H4 (cell line): ENCODE results near the gene CTBP1. TPM values are rescaled to one million over a fixed set of nuclear protein-coding genes. Genes with fewer than 3 reads are reported as not detected.
A peak's percentile ranks its signal among the peaks of the same experiment; 100 is the strongest.

Experiments used
- DNase-seq: peaks from one replicate; pipeline ENCODE4 v3.0.0-alpha.2; 2015; ENCODE audit warnings: low spot score
- total RNA-seq: library from RNA; depleted of rRNA; stranded (reverse); fragments of >200 nt; shearing (Covaris generic); gene quantifications from 2 replicates; pipeline ENCODE4 v1.2.3, GENCODE V29; 2014

CTBP1 gene
- total RNA-seq, 1 experiment from 2014 or later, result 106 TPM

- no peak for DNase-seq
These were observed 73.2 kb downstream of the CTBP1 start for GRCh38 chr4:1175635-1176229.

DNA sequence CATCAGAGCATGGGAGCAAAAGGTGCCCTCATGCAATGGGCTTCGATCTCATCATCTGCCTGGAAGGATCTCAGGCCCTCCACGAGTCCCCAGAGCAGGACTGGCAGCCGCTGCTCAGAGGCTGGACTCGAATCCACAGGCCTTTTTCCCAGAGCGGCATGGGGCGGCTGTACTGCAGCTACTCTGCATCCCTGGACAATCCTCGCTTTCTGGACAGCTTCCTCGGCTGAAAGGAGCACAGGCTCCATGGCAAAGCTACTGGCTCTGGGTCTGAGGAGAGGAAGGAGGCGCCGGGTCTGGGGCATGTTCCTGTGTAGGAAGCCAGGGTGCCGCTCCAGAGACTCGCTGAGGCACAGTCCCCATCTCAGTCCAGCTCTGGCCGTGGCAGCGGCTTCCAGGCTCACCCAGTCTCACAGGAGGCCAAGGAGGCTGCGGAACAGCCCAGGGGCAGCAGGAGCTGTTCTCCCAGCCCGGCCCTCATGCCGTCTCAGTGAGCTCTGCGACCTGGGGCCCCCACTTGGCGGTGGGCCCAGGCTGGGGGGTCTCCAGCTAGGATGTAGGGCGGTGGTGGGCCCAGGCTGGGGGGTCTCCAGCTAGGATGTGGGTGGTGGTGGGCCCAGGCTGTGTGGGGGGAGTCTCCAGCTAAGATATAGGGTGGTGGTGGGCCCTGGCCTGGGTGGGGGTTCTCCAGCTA lies 73.8 kb downstream of the CTBP1 start:
- DNase-seq, result no peak

GRCh38 chr4:1172971-1173757 lies 75.8 kb downstream of the CTBP1 start:
- peak; percentile 86 for DNase-seq

GRCh38 chr4:1172228-1172851 lies 76.6 kb downstream of the CTBP1 start, which contains the start of gene SPON2:
TSS of gene SPON2 (minus strand) at chr4:1172583.
- no peak for DNase-seq

DNA sequence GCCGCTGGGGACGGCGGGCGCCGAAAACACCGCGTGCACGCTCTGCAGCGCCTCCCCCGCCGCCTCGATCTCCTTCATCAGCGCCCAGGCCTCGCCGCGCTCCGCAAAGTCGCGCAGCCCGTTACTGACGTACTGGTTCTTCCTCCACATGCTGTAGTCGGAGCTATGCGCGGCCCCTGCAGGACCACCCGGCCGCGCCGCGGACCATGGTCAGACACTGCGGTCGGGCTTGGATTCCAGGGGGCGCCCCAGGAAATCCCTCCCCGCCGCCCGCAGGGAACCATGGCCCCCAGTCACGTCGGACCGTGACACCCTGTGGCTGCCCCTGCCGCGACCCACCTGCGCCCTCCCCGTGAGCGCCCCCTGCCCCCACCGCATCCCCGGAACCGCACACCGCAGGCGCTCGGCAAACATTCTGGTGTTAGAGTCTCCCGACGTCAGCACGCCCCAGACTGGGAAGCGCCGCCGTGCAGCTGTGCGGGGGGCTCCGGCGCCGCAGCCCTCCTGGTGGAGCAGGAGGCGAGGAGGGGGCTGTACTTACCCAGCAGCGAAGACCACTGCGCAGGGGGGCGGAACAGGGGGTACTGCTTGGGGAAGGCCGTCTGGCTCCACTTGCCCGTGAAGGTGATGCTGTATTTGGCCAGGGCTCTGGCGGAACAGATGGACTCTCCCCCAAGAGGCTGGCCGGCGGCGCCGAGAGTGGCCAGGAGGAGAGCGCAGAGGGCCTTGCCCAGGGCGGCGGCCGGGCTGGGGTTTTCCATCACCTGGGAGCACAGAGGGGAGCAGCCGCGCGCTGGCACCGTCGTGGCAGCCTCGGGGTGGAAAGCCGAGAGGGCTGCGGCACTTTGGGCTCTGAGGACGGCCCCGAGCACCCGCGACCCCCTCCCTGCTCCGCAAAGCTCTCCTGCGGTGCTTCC lies 77.4 kb downstream of the CTBP1 start:
- no peak for DNase-seq

GRCh38 chr4:1170976-1171310 lies 78.0 kb downstream of the CTBP1 start:
- DNase-seq, result no peak

DNA sequence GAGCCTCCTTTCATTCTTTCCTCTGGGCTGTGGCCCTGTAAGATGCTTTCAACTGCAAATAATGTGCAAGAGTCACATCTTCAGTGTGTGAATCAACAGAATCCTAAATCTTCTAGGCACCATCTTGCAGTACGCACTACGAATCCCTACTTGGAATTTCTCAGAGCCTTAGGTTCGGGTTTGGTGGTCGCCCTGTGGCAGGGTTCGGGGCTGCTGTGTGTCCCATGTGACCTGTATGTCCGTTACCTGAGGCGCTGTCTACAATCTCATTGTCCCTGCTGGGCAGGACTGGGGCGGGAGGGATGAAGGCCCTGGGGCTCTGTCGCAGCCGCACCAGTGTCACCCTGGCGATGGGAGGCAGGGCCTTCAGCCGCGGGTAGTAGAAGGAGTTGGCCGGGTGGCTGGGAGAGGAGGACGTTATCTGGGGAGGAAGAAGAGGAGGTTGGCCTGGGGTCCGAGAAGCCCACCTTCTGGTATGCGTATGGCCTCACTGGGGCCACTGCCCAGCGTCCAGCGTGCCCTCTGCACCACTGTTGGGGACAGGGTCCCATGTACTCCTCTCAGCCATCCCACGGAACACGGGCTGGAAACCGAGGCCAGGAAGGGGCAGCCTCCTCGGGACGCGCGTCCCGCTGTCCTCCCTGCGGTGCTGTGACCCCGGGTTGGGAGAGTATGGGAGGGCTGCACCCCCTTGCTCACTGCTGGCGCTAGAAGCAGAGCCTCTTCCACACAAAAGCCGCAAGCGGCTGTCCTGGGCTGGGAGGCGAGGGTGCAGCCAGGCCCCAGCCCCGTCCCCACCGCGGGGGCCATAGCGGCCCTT lies 78.6 kb downstream of the CTBP1 start:
- DNase-seq, result no peak

DNA sequence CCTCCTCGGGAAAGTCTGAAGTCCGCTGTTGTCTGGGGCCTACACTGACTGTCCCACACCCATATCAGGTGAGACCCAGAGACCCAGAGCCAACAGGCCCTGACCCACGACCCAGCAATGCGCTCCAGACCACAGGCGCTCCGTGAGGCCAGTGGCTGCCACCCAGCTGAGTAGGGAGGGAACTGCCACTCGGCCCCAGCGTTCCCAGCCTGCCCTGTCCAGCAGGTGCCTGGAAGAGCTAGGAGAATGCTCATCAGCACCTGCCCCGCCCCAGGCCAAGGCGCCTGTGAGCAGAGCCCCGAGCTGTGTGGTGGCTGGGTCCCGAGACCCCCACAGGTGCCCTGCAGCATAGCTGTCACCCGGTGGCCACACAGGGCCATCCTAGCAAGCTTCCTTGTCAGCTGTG lies 79.2 kb downstream of the CTBP1 start:
- DNase-seq, result no peak

DNA sequence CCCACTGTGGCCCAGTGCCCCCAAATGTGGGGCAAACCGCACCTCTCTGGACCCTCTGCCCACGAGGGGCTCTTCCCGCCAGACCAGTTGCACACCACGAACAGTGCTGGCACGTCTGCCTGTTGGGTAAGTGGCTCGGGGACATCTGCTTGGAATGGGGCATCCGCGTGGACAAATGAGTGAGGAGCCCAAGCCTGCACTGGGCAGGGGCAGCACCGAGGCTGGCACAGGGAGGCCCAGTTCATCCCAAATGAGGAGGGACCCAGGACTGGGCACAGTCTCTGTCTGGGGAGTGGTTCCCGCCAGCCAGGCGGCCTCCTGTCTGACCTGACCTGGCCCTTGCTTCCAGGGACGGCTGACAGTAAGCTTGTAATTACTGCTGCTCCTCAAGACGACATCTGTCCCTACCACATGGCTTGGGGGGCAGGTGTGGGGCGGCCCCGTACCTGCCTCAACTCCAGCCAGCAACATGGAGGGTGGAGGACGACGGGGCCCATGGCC lies 79.7 kb downstream of the CTBP1 start:
- DNase-seq, result no peak

DNA sequence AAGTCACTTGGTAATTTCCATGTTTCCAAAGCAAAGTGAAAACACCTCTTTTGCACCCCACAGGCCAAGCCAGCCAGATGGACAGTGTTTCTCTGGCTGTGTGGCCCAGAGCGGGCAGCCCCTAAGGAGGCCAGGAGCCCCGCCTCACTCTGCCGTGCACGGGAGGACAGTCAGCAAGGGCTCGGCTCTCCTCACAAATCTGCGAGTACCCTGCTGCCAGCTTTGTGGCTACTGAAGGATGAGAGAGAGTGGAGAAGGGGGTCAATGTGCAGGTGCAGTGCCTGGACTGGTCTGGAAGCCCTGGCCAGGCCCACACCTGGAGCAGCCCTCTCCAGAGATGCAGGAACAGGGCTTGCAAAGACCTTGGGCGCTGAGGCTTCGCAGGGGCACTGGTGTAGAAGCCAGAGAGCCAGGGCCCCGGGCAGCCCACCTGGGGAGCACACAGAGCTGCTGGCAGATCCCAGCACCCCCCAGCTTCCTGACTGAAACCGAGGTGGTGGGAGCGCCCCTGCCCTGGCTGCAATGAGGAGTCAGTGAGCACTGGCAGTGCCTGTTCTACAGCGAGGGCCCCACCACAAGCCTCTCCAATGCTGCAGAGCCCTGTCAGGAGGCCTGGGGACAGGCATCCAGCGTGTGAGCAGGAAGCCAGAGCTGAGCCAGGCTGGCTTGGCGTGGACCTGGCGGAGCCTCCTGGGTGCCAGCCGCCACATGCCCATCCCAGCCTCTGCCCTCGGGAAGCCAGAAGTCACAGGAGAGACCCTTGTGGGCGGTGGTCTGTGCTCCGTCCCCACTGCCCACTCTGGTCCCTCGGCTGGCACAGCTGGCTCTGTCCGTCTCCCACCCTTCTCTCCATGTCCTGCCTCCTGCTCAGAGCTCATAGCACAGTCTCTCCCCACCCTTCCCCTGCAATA lies 80.5 kb downstream of the CTBP1 start:
- no peak for DNase-seq

- peak; percentile 59 for DNase-seq
These were observed 81.5 kb downstream of the CTBP1 start for GRCh38 chr4:1167244-1167949.

DNA sequence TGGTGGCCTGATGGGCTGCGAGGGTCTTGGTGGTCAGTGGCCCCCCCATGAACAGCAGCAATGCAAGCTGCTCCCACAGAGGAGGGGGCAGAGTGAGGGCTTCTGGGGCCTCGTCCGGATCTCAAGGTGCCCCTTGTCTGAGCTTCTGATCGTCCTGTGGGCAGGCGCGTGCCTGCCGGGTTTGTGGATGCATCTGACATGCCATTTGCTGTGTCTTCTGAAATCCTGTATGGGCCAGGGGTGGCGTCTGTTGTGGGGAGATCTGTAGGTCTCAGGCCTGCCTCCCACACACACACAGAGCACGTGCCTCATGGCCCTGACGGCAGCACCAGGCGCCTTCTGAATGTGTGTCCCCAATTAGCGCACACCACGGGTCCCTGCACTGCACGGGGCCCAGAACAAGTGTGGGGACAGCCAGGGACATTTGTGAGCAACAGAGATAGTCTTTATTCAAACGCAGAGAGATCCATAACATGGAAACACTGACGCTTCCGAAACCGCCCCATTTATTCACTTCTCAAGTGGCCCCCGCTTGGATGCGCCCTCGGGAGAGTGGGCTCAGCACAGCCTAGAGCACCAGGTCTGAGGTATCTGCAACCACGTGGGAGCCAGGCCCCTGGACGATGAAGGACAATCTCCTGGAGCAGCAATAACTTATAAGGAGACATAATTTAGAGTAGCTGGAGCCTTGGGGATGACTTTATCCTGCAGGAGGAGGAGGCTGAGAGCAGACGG lies 82.3 kb downstream of the CTBP1 start:
- DNase-seq, result no peak

GRCh38 chr4:1164956-1165545 lies 83.9 kb downstream of the CTBP1 start:
- no peak for DNase-seq

DNA sequence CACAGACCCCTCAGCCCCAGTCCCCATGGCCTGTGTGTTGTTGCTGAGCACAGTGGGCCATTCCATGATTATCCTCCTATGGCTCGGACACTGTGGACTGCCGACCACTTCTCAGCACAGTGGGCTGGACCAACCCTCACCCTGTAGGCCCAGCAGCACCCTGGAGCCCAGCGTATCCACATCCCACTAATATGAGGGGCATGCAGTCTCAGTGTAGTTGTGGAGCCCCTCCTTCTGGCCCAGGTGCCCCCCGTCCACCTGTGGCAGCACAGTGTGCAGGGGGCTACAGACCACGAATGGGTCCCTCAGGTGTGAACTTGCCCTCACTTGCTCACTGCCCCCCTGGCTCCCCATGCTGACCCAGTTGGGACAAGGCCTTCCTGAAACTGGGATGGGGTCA lies 84.5 kb downstream of the CTBP1 start:
- no peak for DNase-seq

DNA sequence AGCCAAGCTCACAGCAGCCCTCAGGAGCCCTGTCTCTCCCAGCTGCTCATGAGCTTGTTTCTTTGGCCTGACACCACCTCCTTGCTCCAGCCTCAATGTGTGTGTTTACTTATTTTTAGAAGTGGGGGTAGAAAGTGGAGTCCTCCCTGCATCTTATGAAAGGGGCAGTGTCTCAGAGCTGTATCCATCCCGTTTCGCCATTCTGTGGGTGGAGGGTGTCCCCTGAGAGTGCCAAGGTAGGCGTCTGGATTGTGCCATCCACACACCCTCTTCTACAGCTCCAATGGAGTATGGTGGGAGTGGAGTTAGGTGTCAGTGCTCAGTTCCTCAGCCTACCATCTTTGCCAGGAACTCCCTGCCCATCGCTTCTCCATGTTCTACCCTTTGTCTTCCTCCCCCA lies 84.9 kb downstream of the CTBP1 start:
- no peak for DNase-seq
